ENCODE data around the gene IRF4. TPM values are rescaled to one million over a fixed set of nuclear protein-coding genes. Genes with fewer than 3 reads are reported as not detected.

The IRF4 gene
- total and polyA plus RNA-seq, 2 experiments from 2014 or later = 1.3 to 1.9 TPM

GRCh38 chr6:353642-354614 is 37.6 kb upstream of the IRF4 start:
- Mint-ChIP-seq H3K27ac (no peak overlapping the region), H3K4me1 (peaks cover 11% of the 10 kb centered on the region), H3K9me3 (peaks cover 100% of the 10 kb centered on the region), H3K4me3 (no peak overlapping the region), H3K36me3 (ENCODE audit: low read depth) (peaks cover 31% of the 10 kb centered on the region), H3K27me3 (ENCODE audit: insufficient read depth, low read depth, poor library complexity) (peaks cover 19% of the 10 kb centered on the region)
- no peaks in the 10 kb centered on the region for H3K9me2 ChIP-seq (ENCODE audit: insufficient read depth)
- H3K27ac ChIP-seq (ENCODE audit: low read depth) = no peak overlapping the region
- H3K4me2 ChIP-seq = no peak overlapping the region
- no peaks in the 10 kb centered on the region for H3K4me1 ChIP-seq (ENCODE audit: insufficient read depth)
- no peak for TF ChIP-seq ZNF114 (CRISPR knock-in tag; IDR thresholded peaks at IDR 0.05)
- no peak for TF ChIP-seq ETS1 (IDR thresholded peaks at IDR 0.05)
- no peak for TF ChIP-seq EZH2 (IDR thresholded peaks at IDR 0.05; ENCODE audit: low read depth, unreplicated experiment)
- no peak for TF ChIP-seq JUNB (IDR thresholded peaks at IDR 0.05; ENCODE audit: unreplicated experiment)
- TF ChIP-seq CTCF (conservative IDR thresholded peaks at IDR 0.05; ENCODE audit: low read depth in 2 of 2) = no peak
- TF ChIP-seq POLR2AphosphoS5 (IDR thresholded peaks at IDR 0.05; ENCODE audit: low read depth) = no peak
- no peak for TF ChIP-seq ZNF331 (CRISPR knock-in tag; IDR thresholded peaks at IDR 0.05; ENCODE audit: low read depth)
- no peak for TF ChIP-seq ZNF462 (CRISPR knock-in tag; IDR thresholded peaks at IDR 0.05)
- no peak for TF ChIP-seq STAT1 (IDR thresholded peaks at IDR 0.05; ENCODE audit: unreplicated experiment)
- no peak for TF ChIP-seq CREB1 (CRISPR knock-in tag; IDR thresholded peaks at IDR 0.05; ENCODE audit: low read depth)
- TF ChIP-seq REST (IDR thresholded peaks at IDR 0.05; ENCODE audit: unreplicated experiment) = no peak
- TF ChIP-seq EZH2phosphoT487 (IDR thresholded peaks at IDR 0.05; ENCODE audit: unreplicated experiment) = no peak
- no peak for TF ChIP-seq NANOG (IDR thresholded peaks at IDR 0.05; ENCODE audit: borderline replicate concordance)
- no peaks in the 10 kb centered on the region for H3F3A ChIP-seq (replicated peaks; ENCODE audit: low read depth)
- H3K79me2 ChIP-seq (replicated peaks; ENCODE audit: insufficient read depth) = no peaks in the 10 kb centered on the region
- no peak overlapping the region for H3K4me3 ChIP-seq
- peaks cover 6% of the 10 kb centered on the region; the same call in 1 of the 2 replicates for H3K36me3 ChIP-seq (ENCODE audit: insufficient read depth)
- ATAC-seq = no peak; the same call in 2 of the 3 replicates
- peaks cover 7% of the 10 kb centered on the region for H4K20me1 ChIP-seq (replicated peaks; ENCODE audit: insufficient read depth)
- no peaks in the 10 kb centered on the region for H3K27me3 ChIP-seq (ENCODE audit: insufficient read depth)
- no peak overlapping the region for H2AFZ ChIP-seq
- no peak for DNase-seq (ENCODE audit: low spot score)

Data from GM23338 (cell line).